Neural crest cell (in vitro differentiated cells): Measurements from ENCODE around the gene TNRC6C. TPM values are rescaled to one million over a fixed set of nuclear protein-coding genes. Genes with fewer than 3 reads are reported as not detected.

Experiments used
- DNase-seq: peaks from one replicate; pipeline ENCODE4 v3.0.0; 2021; ENCODE audit warnings: low read depth, mixed read lengths, low spot score
- H3K27ac Mint-ChIP-seq: one replicate; pipeline ENCODE4 v1.8.0; 2021; ENCODE audit warnings: mild to moderate bottlenecking, mixed read lengths; ENCODE audit not compliant: unreplicated experiment
- H3K27me3 Mint-ChIP-seq: 2 replicates; pipeline ENCODE4 v1.8.0; 2021; ENCODE audit warnings: low read depth, mild to moderate bottlenecking, mixed read lengths
- H3K36me3 Mint-ChIP-seq: 2 replicates; pipeline ENCODE4 v1.8.0; 2021; ENCODE audit warnings: low read depth, mild to moderate bottlenecking, mixed read lengths
- H3K4me1 Mint-ChIP-seq: 2 replicates; pipeline ENCODE4 v1.8.0; 2021; ENCODE audit warnings: mixed read lengths
- H3K4me3 Mint-ChIP-seq: one replicate; pipeline ENCODE4 v1.8.0; 2021; ENCODE audit warnings: mild to moderate bottlenecking, mixed read lengths
- H3K9me3 Mint-ChIP-seq: 2 replicates; pipeline ENCODE4 v1.8.0; 2021; ENCODE audit warnings: mixed read lengths
- CTCF ChIP-seq: fragments of 200-600 bp; sonication (generic); conservative IDR thresholded peaks from 2 replicates; pipeline ENCODE4 v1.5.0; 2021; ENCODE audit warnings: antibody characterized with exemption, mild to moderate bottlenecking
- total RNA-seq: library from RNA; stranded (reverse); gene quantifications from 2 replicates; pipeline ENCODE4 v1.2.1, GENCODE V29; 2021

Gene TNRC6C
- total RNA-seq, 1 donor from 2014 or later: 40.5 TPM

- H3K27me3 Mint-ChIP-seq: no peaks in the 10 kb centered on the region
- no peak for DNase-seq
- H3K4me3 Mint-ChIP-seq: no peak overlapping the region
- H3K9me3 Mint-ChIP-seq: no peaks in the 10 kb centered on the region
- H3K36me3 Mint-ChIP-seq: no peaks in the 10 kb centered on the region
- peaks cover 4% of the 10 kb centered on the region for H3K4me1 Mint-ChIP-seq
- H3K27ac Mint-ChIP-seq: no peak overlapping the region
- TF ChIP-seq CTCF: no peak
Measured at GRCh38 chr17:78012428-78012827, 53.9 kb downstream of the TNRC6C start.

DNA sequence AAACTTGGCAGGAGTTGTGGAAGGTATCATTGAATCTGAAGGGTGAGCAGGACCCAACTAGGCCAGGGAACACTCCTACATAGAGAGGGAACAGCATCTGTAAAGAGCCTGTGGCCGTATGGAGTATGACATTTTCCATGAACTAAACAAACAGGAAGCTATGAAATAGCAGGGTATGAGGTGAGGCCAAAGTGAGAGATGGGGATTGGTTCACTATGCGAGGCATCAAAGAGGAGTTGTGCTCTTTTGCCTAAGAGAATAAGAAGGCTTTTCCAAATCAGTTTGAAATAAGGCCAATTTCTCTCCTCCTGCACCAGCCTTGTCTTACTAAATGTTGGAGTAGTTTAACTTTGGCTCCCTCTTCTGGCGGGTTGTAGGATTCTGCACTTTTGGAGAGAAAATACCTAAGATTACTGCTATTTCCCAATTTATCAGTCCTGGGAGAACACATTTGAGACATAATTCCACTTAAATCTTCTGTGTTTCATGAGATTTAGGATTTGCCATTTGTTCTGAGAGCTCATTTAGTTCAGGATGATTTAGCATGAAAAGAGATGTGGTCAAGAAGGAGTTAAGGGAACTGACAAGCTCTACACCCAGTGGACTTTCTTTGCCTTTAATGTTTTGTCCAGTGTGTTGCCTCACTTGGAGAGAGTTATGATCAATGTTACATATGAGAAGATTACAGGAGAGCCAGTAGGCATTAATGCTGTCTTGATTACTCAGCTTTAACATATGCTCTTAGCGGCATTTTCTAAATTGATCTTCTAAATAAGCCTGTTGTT is 55.4 kb downstream of the TNRC6C start:
- no peaks in the 10 kb centered on the region for H3K9me3 Mint-ChIP-seq
- no peaks in the 10 kb centered on the region for H3K27me3 Mint-ChIP-seq
- no peak overlapping the region for H3K27ac Mint-ChIP-seq
- H3K4me3 Mint-ChIP-seq: no peak overlapping the region
- TF ChIP-seq CTCF: peak; percentile 88
- DNase-seq: peak; percentile 41
- H3K36me3 Mint-ChIP-seq: no peaks in the 10 kb centered on the region
- peaks cover 7% of the 10 kb centered on the region for H3K4me1 Mint-ChIP-seq

DNA sequence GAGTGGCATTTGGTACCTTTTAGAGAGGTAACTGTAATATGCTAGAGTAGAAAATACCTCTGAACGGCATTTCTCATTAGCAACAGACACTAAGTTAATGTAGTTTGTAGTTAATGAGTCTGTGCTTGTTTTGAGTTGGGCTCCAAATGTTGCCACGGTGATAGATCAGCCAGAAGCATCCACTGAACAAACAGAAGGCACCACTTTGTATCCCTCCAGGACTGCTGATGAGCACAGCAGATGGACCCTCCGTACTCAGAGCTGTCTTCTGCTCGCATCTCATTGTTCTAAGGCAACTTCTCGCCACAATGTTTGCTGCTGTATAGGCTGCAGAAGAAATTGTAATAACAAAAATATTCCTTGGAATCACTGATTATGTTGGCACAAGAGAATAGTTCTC is 56.1 kb downstream of the TNRC6C start:
- Mint-ChIP-seq H3K27me3 (no peaks in the 10 kb centered on the region), H3K36me3 (no peaks in the 10 kb centered on the region), H3K27ac (no peak overlapping the region), H3K4me3 (no peak overlapping the region), H3K9me3 (no peaks in the 10 kb centered on the region), H3K4me1 (peaks cover 14% of the 10 kb centered on the region)
- DNase-seq: no peak
- TF ChIP-seq CTCF: no peak

DNA sequence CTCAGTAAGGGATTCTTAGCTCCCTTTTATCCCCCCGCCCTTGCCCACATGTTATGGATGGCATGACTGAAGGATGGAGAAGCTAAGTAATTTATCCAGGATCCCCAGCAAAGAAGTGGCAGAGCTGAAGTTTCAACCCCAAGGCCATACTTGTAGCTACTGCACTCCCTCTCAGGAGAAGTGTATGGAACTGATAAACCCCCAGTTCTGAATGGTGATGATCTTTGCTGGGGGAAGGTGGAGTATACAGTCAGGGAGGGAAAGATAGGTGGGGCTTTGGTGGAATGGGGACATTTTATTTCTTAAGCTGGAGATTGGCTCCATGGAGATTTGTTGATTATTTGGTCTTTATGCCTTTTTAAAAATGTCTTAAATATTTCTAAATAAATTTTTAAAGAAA is 58.3 kb downstream of the TNRC6C start:
- Mint-ChIP-seq H3K27me3 (no peaks in the 10 kb centered on the region), H3K9me3 (no peaks in the 10 kb centered on the region), H3K36me3 (no peaks in the 10 kb centered on the region), H3K4me3 (no peak overlapping the region), H3K27ac (no peak overlapping the region), H3K4me1 (peaks cover 21% of the 10 kb centered on the region)
- no peak for TF ChIP-seq CTCF
- DNase-seq: no peak

- H3K27me3 Mint-ChIP-seq: no peaks in the 10 kb centered on the region
- H3K27ac Mint-ChIP-seq: no peak overlapping the region
Measured at GRCh38 chr17:78019367-78019975, 61.0 kb downstream of the TNRC6C start.

More at GRCh38 chr17:78019367-78019975, 61.0 kb downstream of the TNRC6C start:
- peak; percentile 77 for TF ChIP-seq CTCF
- Mint-ChIP-seq H3K4me1 (peaks cover 17% of the 10 kb centered on the region), H3K9me3 (no peaks in the 10 kb centered on the region), H3K36me3 (no peaks in the 10 kb centered on the region), H3K4me3 (no peak overlapping the region)
- no peak for DNase-seq
